Measurements from ENCODE around the gene LRRC45.

The LRRC45 gene

GRCh38 chr17:81998212-81998611, 24.9 kb upstream of the LRRC45 start:
- H3K4me3 ChIP-seq (ENCODE audit: low read length): no peak overlapping the region
- H3K27me3 ChIP-seq (ENCODE audit: control insufficient read depth, insufficient read depth, low read length): no peaks in the 10 kb centered on the region
- H3K27ac ChIP-seq (ENCODE audit: low read depth, low read length): no peak overlapping the region
- H3K36me3 ChIP-seq (ENCODE audit: control insufficient read depth, insufficient read depth, low read length): no peaks in the 10 kb centered on the region
- no peak overlapping the region for H3K9ac ChIP-seq (ENCODE audit: low read length)
- peaks cover under 1% of the 10 kb centered on the region for H3K4me1 ChIP-seq (ENCODE audit: control insufficient read depth, insufficient read depth, low read length)

- Histone ChIP-seq H3K27me3 (ENCODE audit: control insufficient read depth, insufficient read depth, low read length) (no peaks in the 10 kb centered on the region), H3K9ac (ENCODE audit: low read length) (no peak overlapping the region), H3K4me1 (ENCODE audit: control insufficient read depth, insufficient read depth, low read length) (peaks cover 5% of the 10 kb centered on the region), H3K36me3 (ENCODE audit: control insufficient read depth, insufficient read depth, low read length) (no peaks in the 10 kb centered on the region), H3K4me3 (ENCODE audit: low read length) (no peak overlapping the region), H3K27ac (ENCODE audit: low read depth, low read length) (no peak overlapping the region)
Measured at GRCh38 chr17:81998691-81999438, 24.2 kb upstream of the LRRC45 start.

- H3K4me1 ChIP-seq (ENCODE audit: control insufficient read depth, insufficient read depth, low read length): peaks cover 10% of the 10 kb centered on the region
Measured at GRCh38 chr17:81999587-81999975, 23.5 kb upstream of the LRRC45 start.

GRCh38 chr17:81999976-82000802, 22.9 kb upstream of the LRRC45 start:
- Histone ChIP-seq H3K36me3 (ENCODE audit: control insufficient read depth, insufficient read depth, low read length) (no peaks in the 10 kb centered on the region), H3K4me3 (ENCODE audit: low read length) (no peak overlapping the region), H3K9ac (ENCODE audit: low read length) (no peak overlapping the region), H3K27me3 (ENCODE audit: control insufficient read depth, insufficient read depth, low read length) (no peaks in the 10 kb centered on the region), H3K27ac (ENCODE audit: low read depth, low read length) (no peak overlapping the region), H3K4me1 (ENCODE audit: control insufficient read depth, insufficient read depth, low read length) (peaks cover 10% of the 10 kb centered on the region)

More at GRCh38 chr17:81999587-81999975, 23.5 kb upstream of the LRRC45 start:
- no peak overlapping the region for H3K9ac ChIP-seq (ENCODE audit: low read length)
- H3K36me3 ChIP-seq (ENCODE audit: control insufficient read depth, insufficient read depth, low read length): no peaks in the 10 kb centered on the region
- H3K4me3 ChIP-seq (ENCODE audit: low read length): no peak overlapping the region
- no peak overlapping the region for H3K27ac ChIP-seq (ENCODE audit: low read depth, low read length)
- H3K27me3 ChIP-seq (ENCODE audit: control insufficient read depth, insufficient read depth, low read length): no peaks in the 10 kb centered on the region

GRCh38 chr17:82000803-82001570, 22.1 kb upstream of the LRRC45 start:
- Histone ChIP-seq H3K36me3 (ENCODE audit: control insufficient read depth, insufficient read depth, low read length) (no peaks in the 10 kb centered on the region), H3K9ac (ENCODE audit: low read length) (no peak overlapping the region), H3K4me1 (ENCODE audit: control insufficient read depth, insufficient read depth, low read length) (peaks cover 11% of the 10 kb centered on the region), H3K27me3 (ENCODE audit: control insufficient read depth, insufficient read depth, low read length) (no peaks in the 10 kb centered on the region), H3K4me3 (ENCODE audit: low read length) (no peak overlapping the region), H3K27ac (ENCODE audit: low read depth, low read length) (no peak overlapping the region)

GRCh38 chr17:82001571-82002056, 21.5 kb upstream of the LRRC45 start:
- Histone ChIP-seq H3K4me3 (ENCODE audit: low read length) (no peak overlapping the region), H3K9ac (ENCODE audit: low read length) (no peak overlapping the region), H3K27me3 (ENCODE audit: control insufficient read depth, insufficient read depth, low read length) (no peaks in the 10 kb centered on the region), H3K27ac (ENCODE audit: low read depth, low read length) (no peak overlapping the region), H3K36me3 (ENCODE audit: control insufficient read depth, insufficient read depth, low read length) (no peaks in the 10 kb centered on the region), H3K4me1 (ENCODE audit: control insufficient read depth, insufficient read depth, low read length) (peaks cover 16% of the 10 kb centered on the region)

- peak overlapping the region; percentile 34 for H3K27ac ChIP-seq (ENCODE audit: low read depth, low read length)
- H3K4me1 ChIP-seq (ENCODE audit: control insufficient read depth, insufficient read depth, low read length): peaks cover 18% of the 10 kb centered on the region
- no peaks in the 10 kb centered on the region for H3K27me3 ChIP-seq (ENCODE audit: control insufficient read depth, insufficient read depth, low read length)
- H3K4me3 ChIP-seq (ENCODE audit: low read length): no peak overlapping the region
- H3K9ac ChIP-seq (ENCODE audit: low read length): no peak overlapping the region
- H3K36me3 ChIP-seq (ENCODE audit: control insufficient read depth, insufficient read depth, low read length): no peaks in the 10 kb centered on the region
Measured at GRCh38 chr17:82003411-82004381, 19.4 kb upstream of the LRRC45 start.

GRCh38 chr17:82004517-82005455, 18.3 kb upstream of the LRRC45 start:
- peaks cover 18% of the 10 kb centered on the region for H3K4me1 ChIP-seq (ENCODE audit: control insufficient read depth, insufficient read depth, low read length)
- no peak overlapping the region for H3K9ac ChIP-seq (ENCODE audit: low read length)
- no peaks in the 10 kb centered on the region for H3K36me3 ChIP-seq (ENCODE audit: control insufficient read depth, insufficient read depth, low read length)
- H3K27me3 ChIP-seq (ENCODE audit: control insufficient read depth, insufficient read depth, low read length): no peaks in the 10 kb centered on the region
- H3K27ac ChIP-seq (ENCODE audit: low read depth, low read length): no peak overlapping the region
- no peak overlapping the region for H3K4me3 ChIP-seq (ENCODE audit: low read length)

GRCh38 chr17:82005701-82006348, 17.3 kb upstream of the LRRC45 start:
- H3K27me3 ChIP-seq (ENCODE audit: control insufficient read depth, insufficient read depth, low read length): no peaks in the 10 kb centered on the region
- H3K9ac ChIP-seq (ENCODE audit: low read length): no peak overlapping the region

GRCh38 chr17:82006468-82007227, 16.5 kb upstream of the LRRC45 start:
- Histone ChIP-seq H3K36me3 (ENCODE audit: control insufficient read depth, insufficient read depth, low read length) (no peaks in the 10 kb centered on the region), H3K4me1 (ENCODE audit: control insufficient read depth, insufficient read depth, low read length) (peaks cover 18% of the 10 kb centered on the region), H3K9ac (ENCODE audit: low read length) (no peak overlapping the region), H3K27ac (ENCODE audit: low read depth, low read length) (peak overlapping the region; percentile 22), H3K4me3 (ENCODE audit: low read length) (no peak overlapping the region), H3K27me3 (ENCODE audit: control insufficient read depth, insufficient read depth, low read length) (no peaks in the 10 kb centered on the region)

More at GRCh38 chr17:82005701-82006348, 17.3 kb upstream of the LRRC45 start:
- Histone ChIP-seq H3K4me1 (ENCODE audit: control insufficient read depth, insufficient read depth, low read length) (peaks cover 18% of the 10 kb centered on the region), H3K4me3 (ENCODE audit: low read length) (no peak overlapping the region), H3K36me3 (ENCODE audit: control insufficient read depth, insufficient read depth, low read length) (no peaks in the 10 kb centered on the region), H3K27ac (ENCODE audit: low read depth, low read length) (no peak overlapping the region)
